Smooth muscle cell (in vitro differentiated cells): Measurements from ENCODE around the gene FARS2. TPM values are rescaled to one million over a fixed set of nuclear protein-coding genes. Genes with fewer than 3 reads are reported as not detected.

Experiments
- DNase-seq: peaks from one replicate; lab custom pipeline; 2025; ENCODE audit not compliant: unreplicated experiment; lab: John Stamatoyannopoulos, UW
- H2AFZ ChIP-seq: fragments of 200-600 bp; sonication (generic); 2 replicates; pipeline ENCODE4 v1.6.0; 2016; ENCODE audit warnings: antibody characterized with exemption, low read depth, mild to moderate bottlenecking
- H3F3A ChIP-seq: fragments of 200-600 bp; sonication (generic); 2 replicates; pipeline ENCODE4 v1.6.0; 2017; ENCODE audit warnings: antibody characterized with exemption, low read depth
- H3K27ac ChIP-seq: fragments of 200-600 bp; sonication (generic); 2 replicates; pipeline ENCODE4 v1.5.1; 2016; ENCODE audit warnings: low read depth, mild to moderate bottlenecking
- H3K27me3 ChIP-seq: fragments of 200-600 bp; sonication (generic); 2 replicates; pipeline ENCODE4 v1.6.1; 2016; ENCODE audit warnings: low read depth, mild to moderate bottlenecking
- H3K36me3 ChIP-seq: fragments of 200-600 bp; sonication (generic); 2 replicates; pipeline ENCODE4 v1.5.1; 2016; ENCODE audit warnings: low read depth
- H3K4me1 ChIP-seq: fragments of 200-600 bp; sonication (generic); 2 replicates; pipeline ENCODE4 v1.5.1; 2016; ENCODE audit warnings: low read depth
- H3K4me2 ChIP-seq: fragments of 200-600 bp; sonication (generic); 2 replicates; pipeline ENCODE4 v1.6.0; 2016; ENCODE audit warnings: mild to moderate bottlenecking
- H3K4me3 ChIP-seq: fragments of 200-600 bp; sonication (generic); 2 replicates; pipeline ENCODE4 v1.5.1; 2016; ENCODE audit warnings: mild to moderate bottlenecking
- H3K79me2 ChIP-seq: fragments of 200-600 bp; sonication (generic); 2 replicates; pipeline ENCODE4 v1.6.0; 2016; ENCODE audit warnings: low read depth, mild to moderate bottlenecking
- H3K9ac ChIP-seq: fragments of 200-600 bp; sonication (generic); 2 replicates; pipeline ENCODE4 v1.6.0; 2016; ENCODE audit warnings: low read depth
- H3K9me3 ChIP-seq: fragments of 200-600 bp; sonication (generic); replicated peaks from 2 replicates; pipeline ENCODE4 v1.5.1; 2016; ENCODE audit warnings: low read depth
- H4K20me1 ChIP-seq: fragments of 200-600 bp; sonication (generic); 2 replicates; pipeline ENCODE4 v1.6.0; 2016; ENCODE audit warnings: low read depth
- CTCF ChIP-seq: fragments of 200-600 bp; sonication (generic); IDR thresholded peaks from 2 replicates; pipeline ENCODE4 v1.5.1; 2017; ENCODE audit warnings: borderline replicate concordance, mild to moderate bottlenecking, antibody characterized with exemption; ENCODE audit not compliant: insufficient read depth, poor library complexity, severe bottlenecking
- WGBS: methylation state at CpG from one replicate; pipeline ENCODE4 v1.1.7; 2016; ENCODE audit warnings: low lambda C conversion rate; 5-methylcytosine and 5-hydroxymethylcytosine counted together
- polyA plus RNA-seq: library from polyadenylated mRNA; unstranded; fragments of >200 nt; fragmentation: Nextera tagmentation; extraction: Ambion mirVana; gene quantifications from 2 replicates; pipeline ENCODE4 v1.2.1, GENCODE V29; 2016
- total RNA-seq: library from RNA; depleted of rRNA; stranded (reverse); fragments of >200 nt; gene quantifications from 2 replicates; pipeline ENCODE4 v1.2.3, GENCODE V29; 2014

Gene FARS2
- total and polyA plus RNA-seq, 2 experiments from 2014 or later: 9.6 to 13.2 TPM

GRCh38 chr6:5278565-5279120 lies 17.3 kb downstream of the FARS2 start:
- H3K4me2 ChIP-seq: no peak overlapping the region
- no peak overlapping the region for H2AFZ ChIP-seq
- no peaks in the 10 kb centered on the region for H3F3A ChIP-seq
- H3K36me3 ChIP-seq: no peaks in the 10 kb centered on the region
- peaks cover 43% of the 10 kb centered on the region for H3K79me2 ChIP-seq
- WGBS: 84% methylated on average over 3 of the region's 3 CpGs
- peaks cover 8% of the 10 kb centered on the region for H3K4me1 ChIP-seq
- H4K20me1 ChIP-seq: peaks cover 16% of the 10 kb centered on the region
- no peak for DNase-seq
- TF ChIP-seq CTCF: no peak
- no peaks in the 10 kb centered on the region for H3K27me3 ChIP-seq
- H3K9me3 ChIP-seq: no peaks in the 10 kb centered on the region
- no peak overlapping the region for H3K4me3 ChIP-seq
- H3K9ac ChIP-seq: no peak overlapping the region
- H3K27ac ChIP-seq: no peak overlapping the region

GRCh38 chr6:5279891-5280338 lies 18.6 kb downstream of the FARS2 start:
- WGBS: 92% methylated on average over 2 of the region's 2 CpGs

GRCh38 chr6:5280920-5281319 lies 19.6 kb downstream of the FARS2 start:
- Histone ChIP-seq H3K79me2 (peaks cover 37% of the 10 kb centered on the region), H3K9ac (no peak overlapping the region), H3K9me3 (no peaks in the 10 kb centered on the region), H3F3A (no peaks in the 10 kb centered on the region), H3K36me3 (no peaks in the 10 kb centered on the region), H3K27ac (no peak overlapping the region), H3K4me1 (peaks cover 8% of the 10 kb centered on the region), H3K4me2 (no peak overlapping the region), H4K20me1 (peaks cover 21% of the 10 kb centered on the region), H3K4me3 (no peak overlapping the region), H3K27me3 (no peaks in the 10 kb centered on the region), H2AFZ (no peak overlapping the region)
- DNase-seq: no peak
- 94% methylated on average over 2 of the region's 2 CpGs for WGBS
- TF ChIP-seq CTCF: no peak

More at GRCh38 chr6:5279891-5280338, 18.6 kb downstream of the FARS2 start:
- TF ChIP-seq CTCF: no peak
- Histone ChIP-seq H3F3A (no peaks in the 10 kb centered on the region), H3K4me3 (no peak overlapping the region), H3K36me3 (no peaks in the 10 kb centered on the region), H3K9ac (no peak overlapping the region), H3K79me2 (peaks cover 43% of the 10 kb centered on the region), H3K27ac (no peak overlapping the region), H3K27me3 (no peaks in the 10 kb centered on the region), H3K4me2 (no peak overlapping the region), H4K20me1 (peaks cover 21% of the 10 kb centered on the region), H3K4me1 (peaks cover 8% of the 10 kb centered on the region), H3K9me3 (no peaks in the 10 kb centered on the region), H2AFZ (no peak overlapping the region)
- no peak for DNase-seq

GRCh38 chr6:5282191-5282623 lies 20.9 kb downstream of the FARS2 start:
- H2AFZ ChIP-seq: no peak overlapping the region
- 75% methylated on average over 9 of the region's 9 CpGs for WGBS

More at GRCh38 chr6:5282191-5282623, 20.9 kb downstream of the FARS2 start:
- Histone ChIP-seq H3K9ac (no peak overlapping the region), H3K4me2 (no peak overlapping the region), H4K20me1 (peaks cover 30% of the 10 kb centered on the region), H3K4me1 (peaks cover under 1% of the 10 kb centered on the region), H3K79me2 (peaks cover 34% of the 10 kb centered on the region), H3F3A (no peaks in the 10 kb centered on the region), H3K4me3 (no peak overlapping the region), H3K36me3 (no peaks in the 10 kb centered on the region), H3K27ac (no peak overlapping the region), H3K27me3 (no peaks in the 10 kb centered on the region), H3K9me3 (no peaks in the 10 kb centered on the region)
- DNase-seq: no peak
- TF ChIP-seq CTCF: no peak
